NCI-H526 (cell line): ENCODE data around the gene TUBA3D.
"Not testable (repeated sequence)": the region's sequence is repeated elsewhere in the genome, so short reads cannot be mapped to it uniquely, and the experiment has no call there.

ENCODE experiments used
- DNase-seq, 2 experiments: peaks; one replicate each; lab custom pipeline; 2025; lab: John Stamatoyannopoulos, UW

Gene TUBA3D

DNA sequence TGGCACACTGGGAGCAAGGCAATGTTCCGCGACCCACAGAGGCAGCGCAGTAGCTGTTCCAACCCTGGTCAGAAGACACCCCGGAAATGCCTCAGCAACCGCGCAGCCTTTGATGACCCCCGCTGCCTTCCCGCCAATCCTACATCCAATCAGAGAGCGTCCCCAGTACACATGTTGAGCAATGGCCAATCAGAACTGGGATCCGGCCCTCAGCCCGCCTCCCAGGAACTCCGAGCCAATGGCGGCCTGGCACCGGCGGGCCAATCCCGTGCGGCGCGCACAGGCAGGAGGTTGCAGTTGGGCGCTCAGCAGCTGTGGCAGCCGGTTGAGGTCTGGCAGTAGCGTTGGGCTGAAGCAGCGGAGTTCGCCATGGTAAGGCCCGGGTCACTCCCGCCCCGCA, at the start of gene TUBA3D:
Gene TUBA3D, plus strand, starts transcription at position 289 of the 400 bp plus-strand sequence. Its CDS starts 81 bp downstream, at position 370.
- DNase-seq = no peak

DNA sequence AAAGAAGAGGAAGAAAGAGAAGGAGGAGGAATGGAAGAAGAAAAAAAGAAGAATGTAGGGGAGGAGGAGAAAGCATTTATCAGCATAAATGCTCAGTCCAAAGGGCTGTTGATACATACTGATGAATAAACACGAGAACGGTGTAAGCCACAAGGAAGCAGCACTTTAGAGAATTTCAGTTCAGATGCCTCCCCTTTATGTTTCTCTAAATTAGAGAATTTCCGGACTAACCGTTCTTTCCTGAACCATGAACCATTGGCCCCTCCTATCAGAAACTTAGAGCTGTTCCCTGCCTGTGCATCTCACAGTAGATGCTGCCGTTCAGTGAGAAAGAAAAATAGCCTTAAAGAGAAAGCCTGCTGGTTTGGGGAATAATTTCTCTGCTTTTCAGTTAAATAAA, 49.2 kb upstream of the TUBA3D start:
- no peak for DNase-seq

DNA sequence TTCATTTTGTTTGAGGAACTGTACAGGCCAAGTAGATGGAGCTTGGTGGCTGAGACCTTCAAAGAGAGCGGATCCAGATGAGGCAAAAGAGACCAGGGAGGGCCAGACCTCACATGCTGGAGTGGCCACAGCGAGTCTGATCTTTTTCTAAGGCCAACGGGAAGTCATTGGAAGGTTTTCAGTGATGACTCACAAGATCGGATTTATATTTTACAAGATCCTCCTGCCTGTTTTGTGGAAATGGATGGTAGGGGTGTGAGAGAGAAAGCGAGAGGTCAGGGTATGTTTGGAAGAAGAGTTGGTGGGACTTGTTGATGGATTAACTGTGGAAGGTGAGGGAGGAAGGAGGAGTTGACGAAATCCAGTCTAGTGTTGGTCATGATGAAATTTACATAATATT, 44.6 kb upstream of the TUBA3D start:
- DNase-seq = no peak

DNA sequence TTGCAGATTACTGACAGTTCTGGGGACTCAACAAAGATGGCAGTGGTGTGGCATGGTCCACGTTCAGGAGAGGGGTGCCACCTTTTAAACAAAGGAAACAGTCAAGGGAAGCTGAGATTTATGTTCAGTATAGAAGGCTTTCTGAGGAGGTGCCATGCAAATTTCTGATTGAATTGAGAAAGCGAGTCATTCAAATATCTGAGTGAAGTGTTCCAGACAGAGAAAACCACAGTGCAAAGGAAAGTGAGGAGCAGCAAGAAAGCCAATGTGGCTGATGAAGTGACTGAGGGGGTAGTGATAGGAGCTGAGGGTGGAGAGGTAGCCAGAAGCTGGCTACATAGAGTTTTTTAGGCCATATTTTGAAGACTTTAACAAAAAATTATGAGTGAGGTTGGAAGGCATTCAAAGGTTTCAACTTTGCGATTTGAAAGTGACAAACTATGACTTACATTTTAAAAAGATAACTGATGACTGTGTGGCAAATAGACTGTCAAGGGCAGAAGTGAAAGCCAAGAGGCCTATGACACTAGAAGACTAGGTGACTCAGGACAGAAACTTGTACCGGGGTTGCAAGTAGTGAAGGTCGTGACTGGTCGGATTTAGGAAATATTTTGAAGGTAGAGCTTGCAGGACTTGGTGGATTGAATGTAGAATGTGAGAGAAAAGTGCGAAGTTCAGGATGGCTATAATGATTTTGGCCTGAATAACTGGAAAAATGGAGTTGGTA, 35.0 kb upstream of the TUBA3D start:
- DNase-seq = not testable (repeated sequence)

DNA sequence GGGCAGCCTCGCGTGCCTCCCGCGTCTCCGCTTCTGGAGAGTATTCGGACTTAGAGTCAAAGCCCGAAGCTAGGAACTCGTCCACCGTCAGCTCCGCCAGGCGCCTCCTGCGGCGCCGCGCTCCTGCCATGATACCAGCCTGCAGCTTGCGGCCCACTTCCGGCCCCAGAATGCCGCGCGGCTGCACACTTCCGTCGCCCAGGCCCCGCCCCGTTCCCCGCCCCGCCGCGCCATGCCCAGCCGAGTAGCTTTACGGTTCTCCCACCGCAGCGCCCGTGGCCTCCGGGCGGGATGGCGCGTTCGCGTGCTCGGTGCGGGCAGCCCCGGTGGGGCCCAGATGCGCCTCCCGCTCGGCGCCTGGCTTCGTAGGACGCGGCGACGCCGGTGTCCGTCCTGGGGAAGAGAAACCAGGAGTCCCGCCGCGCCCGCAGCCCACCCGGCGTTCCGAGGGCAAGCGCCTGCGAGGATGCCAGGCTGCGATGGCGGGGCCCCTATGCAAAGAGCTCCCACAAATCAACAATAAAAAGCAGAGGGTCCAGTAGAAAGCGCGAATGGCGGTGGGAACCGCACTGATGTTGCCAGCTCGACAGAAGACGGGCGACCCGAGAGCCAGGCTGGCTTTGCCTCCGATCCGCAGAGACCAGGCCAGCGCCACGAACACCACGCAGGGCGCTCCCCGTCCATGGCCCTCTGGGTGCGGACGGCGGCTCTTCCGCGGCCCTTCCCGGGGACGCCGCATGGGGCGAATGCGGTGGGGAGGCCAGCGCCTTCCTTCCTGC, 31.0 kb upstream of the TUBA3D start:
- DNase-seq = not testable (repeated sequence)

DNA sequence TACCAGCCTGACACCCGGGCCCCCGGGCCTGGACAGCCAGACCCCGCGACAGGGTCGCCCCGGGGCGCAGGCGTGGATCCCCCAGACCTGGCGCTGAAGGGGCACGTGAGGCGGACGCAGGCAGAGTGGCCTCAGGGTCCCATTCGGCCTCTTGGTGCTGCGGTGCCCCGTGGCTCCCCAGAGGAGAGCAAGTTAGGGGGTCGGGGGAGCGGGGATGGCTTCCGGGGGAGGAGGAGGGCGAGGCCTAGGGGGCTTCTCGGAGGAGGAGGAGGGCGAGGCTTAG, 30.5 kb upstream of the TUBA3D start:
- DNase-seq = not testable (repeated sequence)

DNA sequence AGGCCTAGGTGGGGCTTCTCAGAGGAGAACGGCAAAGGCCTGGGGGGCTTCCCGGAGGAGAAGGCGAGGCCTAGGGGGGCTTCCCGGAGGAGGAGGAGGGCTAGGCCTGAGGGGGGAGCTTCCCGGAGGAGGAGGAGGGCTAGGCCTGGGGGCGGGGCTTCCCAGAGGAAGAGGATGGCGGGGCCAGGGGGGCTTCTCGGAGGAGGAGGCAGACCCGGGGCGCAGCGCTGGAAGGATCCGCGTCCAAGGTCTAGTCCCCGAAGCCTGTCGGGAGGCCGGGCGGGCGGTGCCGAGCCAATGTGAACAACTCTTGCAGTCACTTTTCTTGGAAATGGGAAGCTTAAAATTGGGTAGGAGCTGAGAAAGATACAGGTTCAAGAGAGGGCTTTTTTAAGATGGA, 30.0 kb upstream of the TUBA3D start:
- DNase-seq = no peak

DNA sequence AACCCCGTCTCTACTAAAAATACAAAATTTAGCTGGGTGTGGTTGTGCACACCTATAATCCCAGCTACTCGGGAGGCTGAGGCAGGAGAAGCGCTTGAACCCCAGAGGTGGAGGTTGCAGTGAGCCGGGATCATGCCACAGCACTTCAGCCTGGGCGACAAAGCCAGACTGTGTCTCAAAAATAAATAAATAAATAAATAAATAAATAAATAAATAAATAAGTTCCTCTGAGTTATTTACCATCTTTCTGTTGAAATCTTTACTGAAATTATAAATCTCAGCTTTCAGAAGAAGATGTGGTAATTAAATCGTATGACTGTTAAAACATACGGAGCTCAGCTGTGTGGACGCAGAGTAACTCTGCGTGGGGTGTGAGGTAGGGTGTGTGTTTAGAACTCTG, 27.9 kb upstream of the TUBA3D start:
- DNase-seq = not testable (repeated sequence)

DNA sequence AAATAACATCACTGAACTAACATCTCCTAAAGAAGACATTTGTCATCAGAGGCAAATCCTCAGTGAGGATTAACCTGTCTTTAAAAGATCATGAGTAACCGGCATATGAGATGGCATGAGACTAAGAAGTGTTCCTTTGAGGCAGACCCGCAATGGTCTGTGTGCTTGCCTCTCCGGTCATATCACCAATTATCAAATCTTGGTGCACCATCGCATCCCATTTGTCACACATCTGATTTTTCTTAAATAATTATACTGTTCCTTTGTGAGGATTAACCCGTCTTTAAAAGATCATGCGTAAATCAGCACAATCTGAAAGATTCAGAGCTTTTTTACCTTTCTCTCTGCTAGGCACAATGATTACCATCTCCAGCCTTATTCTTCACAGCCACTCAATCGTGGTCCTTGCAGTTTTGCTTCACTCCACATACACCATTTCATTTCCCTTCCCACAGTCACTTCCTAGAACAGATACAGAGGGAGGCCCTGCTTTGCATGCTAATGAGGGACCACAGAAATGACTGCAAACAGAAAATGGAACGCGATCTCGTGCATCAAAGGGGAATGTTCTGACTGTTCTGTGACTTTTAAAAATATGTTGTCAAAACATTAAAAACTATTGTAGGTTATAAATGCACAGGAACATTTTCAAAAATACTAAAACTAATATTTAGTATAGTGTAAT, 24.5 kb upstream of the TUBA3D start:
- DNase-seq = peak; percentile 32 to 50

DNA sequence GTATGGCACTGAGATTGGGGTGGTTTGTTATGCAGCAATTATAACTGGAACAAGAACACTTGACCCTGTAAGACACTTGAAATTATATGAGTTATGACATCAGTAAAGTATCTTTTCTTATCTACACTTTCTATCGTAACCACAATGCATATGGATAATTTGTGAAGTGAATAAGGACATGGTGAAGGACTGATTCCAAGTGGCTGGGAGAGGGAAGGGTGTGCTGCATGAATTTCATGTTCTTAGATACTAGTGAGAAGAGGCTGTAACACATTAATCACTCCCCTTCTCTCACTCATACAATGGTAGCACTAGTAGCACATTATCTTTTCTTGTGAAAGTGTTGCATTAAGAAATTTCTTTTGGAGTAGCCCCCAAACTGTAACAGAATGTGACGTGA, 21.0 kb upstream of the TUBA3D start:
- DNase-seq = not testable (repeated sequence)

DNA sequence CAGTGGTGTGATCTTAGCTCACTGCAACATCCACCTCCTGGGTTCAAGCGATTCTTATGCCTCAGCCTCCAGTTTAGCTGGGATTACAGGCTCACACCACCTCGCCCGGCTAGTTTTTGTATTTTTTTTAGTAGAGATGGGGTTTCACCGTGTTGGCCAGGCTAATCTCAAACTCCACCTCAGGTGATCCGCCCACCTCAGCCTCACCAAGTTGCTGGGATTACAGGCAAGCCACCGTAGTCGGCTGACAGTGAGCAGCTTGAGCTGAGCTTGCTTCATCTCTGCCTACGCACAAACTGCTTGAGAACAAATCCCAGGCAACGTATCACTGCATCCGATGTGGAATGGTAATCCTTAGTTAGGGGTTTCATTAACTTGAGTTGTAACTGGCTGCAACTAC, 8.2 kb upstream of the TUBA3D start:
- DNase-seq = not testable (repeated sequence)

DNA sequence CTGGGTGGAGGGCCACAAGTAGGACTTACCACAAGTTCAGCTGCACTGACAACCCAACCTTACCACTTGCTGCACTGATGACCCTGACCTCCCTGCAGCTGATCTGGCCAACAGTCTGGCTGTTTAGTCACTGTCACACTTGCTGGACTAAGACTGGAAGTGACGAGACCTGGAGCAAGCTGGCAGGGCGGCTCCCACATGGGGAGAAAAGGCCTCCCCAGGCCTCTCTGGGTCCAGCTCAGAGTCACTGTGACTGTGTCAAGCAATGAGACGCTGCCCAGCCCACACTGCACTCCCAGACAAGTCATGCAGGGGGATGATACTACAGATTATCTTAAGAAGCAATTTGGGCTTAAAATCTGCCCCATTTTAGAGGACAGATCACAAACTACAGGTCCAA, 5.0 kb upstream of the TUBA3D start:
- DNase-seq = not testable (repeated sequence)

DNA sequence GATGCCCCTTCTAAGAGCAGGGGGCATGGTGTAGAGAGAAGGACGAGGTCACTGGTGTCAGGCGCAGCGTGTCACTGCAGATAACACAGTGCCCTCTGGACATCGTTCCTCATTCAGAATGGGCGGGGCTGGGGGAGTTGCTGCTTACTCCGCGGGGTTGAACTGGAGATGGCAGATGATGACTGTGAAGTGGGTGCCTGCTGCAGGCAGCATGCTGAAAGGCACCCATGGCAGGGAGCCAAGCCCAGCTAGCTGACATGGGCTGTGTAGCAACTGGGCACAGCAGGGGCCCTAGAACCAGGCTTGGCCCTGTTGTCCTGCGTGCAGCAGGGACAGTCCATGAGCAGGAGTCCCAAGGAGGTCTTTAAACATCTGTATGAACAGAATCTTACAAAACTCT, 4.3 kb upstream of the TUBA3D start:
- DNase-seq = not testable (repeated sequence)

DNA sequence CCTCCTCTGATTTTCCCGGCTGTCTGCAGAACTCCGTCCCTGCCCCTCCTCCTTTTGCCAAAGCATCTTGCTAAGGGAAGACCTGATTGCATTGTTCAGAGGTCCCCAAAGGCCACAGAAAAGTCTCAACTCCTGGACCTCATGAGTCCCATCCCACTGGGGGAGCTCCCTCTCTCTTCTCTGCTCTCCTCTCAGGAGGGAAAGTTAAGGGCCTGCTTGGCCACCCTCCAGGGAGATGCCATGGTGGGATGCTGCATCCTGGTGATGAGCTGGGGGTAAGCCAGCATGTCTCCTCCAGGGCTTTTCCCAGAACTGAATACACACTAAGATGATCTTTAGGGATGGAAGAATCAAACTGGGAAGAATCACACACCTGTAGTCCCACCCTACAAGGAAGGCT, 2.7 kb upstream of the TUBA3D start:
- not testable (repeated sequence) for DNase-seq

DNA sequence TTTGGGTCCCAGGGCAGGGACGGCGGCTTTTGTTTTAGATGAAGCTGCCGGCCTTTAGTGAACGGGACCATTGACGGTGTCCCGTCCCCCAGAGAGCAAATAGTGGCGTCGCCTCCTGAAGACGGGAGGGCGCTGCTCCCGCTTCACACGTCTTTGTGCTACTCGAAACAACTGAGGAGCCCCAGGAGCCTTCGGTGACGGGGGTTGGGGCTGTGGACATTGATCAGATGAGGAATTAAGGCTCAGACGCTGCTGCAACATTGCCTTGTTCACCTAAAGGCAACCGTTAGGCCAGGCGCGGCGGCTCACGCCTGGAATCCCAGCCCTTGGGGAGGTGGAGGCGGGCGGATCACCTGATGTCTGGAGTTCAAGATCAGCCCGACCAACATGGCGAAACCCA, 444 bp downstream of the TUBA3D start:
- DNase-seq = not testable (repeated sequence)

DNA sequence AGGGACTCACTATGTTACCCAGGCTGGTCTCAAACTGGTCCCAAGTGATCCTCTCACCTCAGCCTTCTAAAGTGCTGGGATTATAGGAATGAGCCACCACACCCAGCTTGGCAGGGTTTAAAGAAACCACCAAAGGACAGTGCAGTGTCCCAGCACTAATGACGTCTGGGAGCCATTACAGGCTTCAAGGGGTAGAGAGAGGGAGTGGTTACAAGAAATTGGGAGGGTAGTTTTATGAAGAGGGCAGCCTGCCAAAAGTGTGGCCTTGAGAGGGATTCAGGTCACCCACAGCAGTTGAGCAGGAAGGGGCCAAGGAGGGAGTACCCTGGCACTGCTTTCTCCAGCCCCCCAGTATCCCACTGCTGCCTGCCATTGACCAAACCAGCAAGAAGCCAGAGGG, 1.3 kb downstream of the TUBA3D start:
- not testable (repeated sequence) for DNase-seq

DNA sequence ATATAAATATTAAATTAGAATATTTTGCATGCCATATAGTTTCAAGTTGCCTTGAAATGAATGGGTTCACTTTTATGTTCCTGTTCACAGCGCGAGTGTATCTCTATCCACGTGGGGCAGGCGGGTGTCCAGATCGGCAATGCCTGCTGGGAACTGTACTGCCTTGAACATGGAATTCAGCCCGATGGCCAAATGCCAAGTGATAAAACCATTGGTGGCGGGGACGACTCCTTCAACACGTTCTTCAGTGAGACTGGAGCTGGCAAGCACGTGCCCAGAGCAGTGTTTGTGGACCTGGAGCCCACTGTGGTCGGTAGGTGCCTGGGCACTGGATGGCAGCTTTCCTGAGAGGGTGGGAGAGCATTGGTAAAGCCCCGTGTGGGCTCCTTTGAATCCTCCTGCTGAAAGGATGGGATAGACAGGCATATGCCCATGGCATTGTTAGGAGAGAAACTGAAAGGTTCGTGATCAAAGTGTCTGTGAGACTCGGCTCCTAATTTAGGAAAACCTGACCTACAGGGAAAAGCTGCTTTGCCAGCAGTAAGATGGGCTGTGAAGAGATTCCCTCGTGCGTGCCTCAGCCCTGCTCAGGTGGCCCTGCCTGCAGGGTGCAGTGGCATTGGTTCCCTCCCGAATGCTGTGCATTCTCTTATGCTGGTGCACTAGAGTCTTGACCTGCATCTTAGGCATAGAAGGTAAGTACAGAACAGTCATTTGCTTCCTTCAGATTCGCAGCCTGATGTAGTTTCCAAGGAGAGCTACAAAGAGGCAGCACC, 2.3 kb downstream of the TUBA3D start:
- not testable (repeated sequence) for DNase-seq

DNA sequence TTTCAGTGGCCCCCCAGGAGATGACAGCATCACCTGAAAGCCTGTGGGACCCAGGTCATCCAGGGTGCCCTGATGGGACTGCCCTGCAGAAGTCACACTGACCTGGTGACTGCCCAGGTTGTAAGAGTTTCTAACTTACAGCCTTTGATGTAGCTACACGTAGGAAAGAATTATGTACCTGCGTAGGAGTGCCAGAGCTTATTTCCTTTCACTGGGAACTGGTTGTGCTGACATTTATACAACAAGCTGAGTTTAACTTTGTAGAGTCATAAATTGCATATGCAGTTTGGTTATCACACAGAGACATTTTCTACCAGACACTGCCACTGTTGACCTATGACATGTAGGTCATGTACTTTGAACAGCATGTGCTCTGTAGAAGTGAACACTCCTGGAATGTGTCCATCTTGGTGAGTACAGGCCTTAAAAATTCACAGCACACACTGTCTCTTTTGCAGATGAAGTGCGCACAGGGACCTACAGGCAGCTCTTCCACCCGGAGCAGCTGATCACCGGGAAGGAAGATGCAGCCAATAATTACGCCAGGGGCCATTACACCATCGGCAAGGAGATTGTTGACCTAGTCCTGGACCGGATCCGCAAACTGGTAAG, 3.0 kb downstream of the TUBA3D start:
- DNase-seq = not testable (repeated sequence)

DNA sequence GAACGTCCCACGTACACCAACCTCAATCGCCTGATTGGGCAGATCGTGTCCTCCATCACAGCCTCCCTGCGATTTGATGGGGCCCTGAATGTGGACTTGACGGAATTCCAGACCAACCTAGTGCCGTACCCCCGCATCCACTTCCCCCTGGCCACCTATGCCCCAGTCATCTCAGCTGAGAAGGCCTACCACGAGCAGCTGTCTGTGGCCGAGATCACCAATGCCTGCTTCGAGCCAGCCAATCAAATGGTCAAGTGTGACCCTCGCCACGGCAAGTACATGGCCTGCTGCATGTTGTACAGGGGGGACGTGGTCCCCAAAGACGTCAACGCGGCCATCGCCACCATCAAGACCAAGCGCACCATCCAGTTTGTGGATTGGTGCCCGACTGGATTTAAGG, 4.4 kb downstream of the TUBA3D start:
- not testable (repeated sequence) for DNase-seq

DNA sequence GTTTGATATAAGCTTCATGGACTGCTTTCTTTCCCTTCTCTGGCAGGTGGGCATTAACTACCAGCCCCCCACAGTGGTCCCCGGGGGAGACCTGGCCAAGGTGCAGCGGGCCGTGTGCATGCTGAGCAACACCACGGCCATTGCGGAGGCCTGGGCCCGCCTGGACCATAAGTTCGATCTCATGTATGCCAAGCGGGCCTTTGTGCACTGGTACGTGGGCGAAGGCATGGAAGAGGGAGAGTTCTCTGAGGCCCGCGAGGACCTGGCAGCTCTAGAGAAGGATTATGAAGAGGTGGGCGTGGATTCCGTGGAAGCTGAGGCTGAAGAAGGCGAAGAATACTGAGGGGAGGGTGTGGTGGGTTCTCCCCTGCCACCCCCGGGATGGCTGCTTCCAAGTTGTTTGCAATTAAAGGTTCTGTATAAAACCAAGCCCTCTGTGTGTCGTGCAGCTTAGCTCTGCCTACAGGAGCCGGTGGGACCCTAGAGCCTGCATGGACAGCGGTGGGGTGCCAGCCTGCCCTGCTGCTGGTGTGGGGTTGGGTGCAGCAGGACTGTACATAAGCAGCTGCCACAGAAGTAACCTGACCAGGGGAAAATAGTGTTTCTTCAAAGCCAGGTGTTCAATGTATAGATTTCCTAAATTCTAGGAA, 6.7 kb downstream of the TUBA3D start:
- not testable (repeated sequence) for DNase-seq
